GM23248 (cell line): ENCODE results near the gene SYNDIG1. TPM values are rescaled to one million over a fixed set of nuclear protein-coding genes. Genes with fewer than 3 reads are reported as not detected.

Source experiments
- DNase-seq: peaks from one replicate; pipeline ENCODE4 v3.0.0-alpha.2; 2015
- H2AFZ ChIP-seq: fragments of 200-600 bp; sonication (generic); 2 replicates; pipeline ENCODE4 v1.6.1; 2016; ENCODE audit warnings: antibody characterized with exemption
- H3F3A ChIP-seq: fragments of 200-600 bp; sonication (generic); 2 replicates; pipeline ENCODE4 v1.6.1; 2016; ENCODE audit warnings: mild to moderate bottlenecking, antibody characterized with exemption, mixed run types; ENCODE audit not compliant: insufficient read depth
- H3K27ac ChIP-seq: fragments of 200-600 bp; sonication (generic); 2 replicates; pipeline ENCODE4 v1.5.1; 2016; ENCODE audit warnings: mild to moderate bottlenecking
- H3K27me3 ChIP-seq: fragments of 200-600 bp; sonication (generic); replicated peaks from 2 replicates; pipeline ENCODE4 v1.6.1; 2016; ENCODE audit warnings: mild to moderate bottlenecking; ENCODE audit not compliant: insufficient read depth
- H3K36me3 ChIP-seq: fragments of 200-600 bp; sonication (generic); 2 replicates; pipeline ENCODE4 v1.6.1; 2016; ENCODE audit warnings: low read depth, mild to moderate bottlenecking
- H3K4me1 ChIP-seq: fragments of 200-600 bp; sonication (generic); 2 replicates; pipeline ENCODE4 v1.6.1; 2016; ENCODE audit warnings: mild to moderate bottlenecking; ENCODE audit not compliant: insufficient read depth
- H3K4me2 ChIP-seq: fragments of 200-600 bp; sonication (generic); one replicate; pipeline ENCODE4 v1.6.1; 2016; ENCODE audit warnings: mild to moderate bottlenecking; ENCODE audit not compliant: unreplicated experiment
- H3K4me3 ChIP-seq: fragments of 200-600 bp; sonication (generic); 2 replicates; pipeline ENCODE4 v1.5.1; 2016; ENCODE audit warnings: mild to moderate bottlenecking
- H3K79me2 ChIP-seq: fragments of 200-600 bp; sonication (generic); 2 replicates; pipeline ENCODE4 v1.6.1; 2016; ENCODE audit warnings: mild to moderate bottlenecking; ENCODE audit not compliant: insufficient read depth
- H3K9ac ChIP-seq: fragments of 200-600 bp; sonication (generic); 2 replicates; pipeline ENCODE4 v1.6.1; 2016; ENCODE audit warnings: mild to moderate bottlenecking
- H3K9me2 ChIP-seq: fragments of 200-600 bp; sonication (generic); 2 replicates; pipeline ENCODE4 v1.6.1; 2016; ENCODE audit warnings: mixed run types, mild to moderate bottlenecking, moderate library complexity; ENCODE audit not compliant: insufficient read depth
- H3K9me3 ChIP-seq: fragments of 200-600 bp; sonication (generic); one replicate; pipeline ENCODE4 v1.6.1; 2017; ENCODE audit warnings: low read depth
- H4K20me1 ChIP-seq: fragments of 200-600 bp; sonication (generic); 2 replicates; pipeline ENCODE4 v1.6.0; 2016; ENCODE audit not compliant: insufficient read depth
- EZH2 ChIP-seq: fragments of 200-600 bp; sonication (generic); IDR thresholded peaks from 2 replicates; pipeline ENCODE4 v1.6.1; 2018; ENCODE audit warnings: antibody characterized with exemption, mild to moderate bottlenecking; ENCODE audit not compliant: insufficient read depth, poor library complexity, severe bottlenecking
- EZH2phosphoT487 ChIP-seq: fragments of 200-600 bp; sonication (generic); IDR thresholded peaks from 2 replicates; pipeline ENCODE4 v1.6.1; 2018; ENCODE audit warnings: antibody characterized with exemption, moderate library complexity, mild to moderate bottlenecking, low read depth; ENCODE audit not compliant: insufficient read depth
- WGBS, 2 experiments: methylation state at CpG; one replicate each; pipeline ENCODE4 v1.1.6; 2015 to 2017; ENCODE audit warnings: low lambda C conversion rate in 2 of 2, low coverage in 1 of 2; ENCODE audit errors: missing lambda C conversion rate in 2 of 2; 5-methylcytosine and 5-hydroxymethylcytosine counted together
- in situ Hi-C: fragments of 300-500 bp; cut with MboI; formaldehyde crosslinking; loops from 2 replicates; pipeline ENCODE4 v1.15.0; 2020
- polyA plus RNA-seq: library from polyadenylated mRNA; unstranded; fragments of >200 nt; fragmentation: Nextera tagmentation; extraction: Ambion mirVana; gene quantifications from 2 replicates; pipeline ENCODE4 v1.2.1, GENCODE V29; 2016
- total RNA-seq: library from RNA; depleted of rRNA; stranded (reverse); fragments of >200 nt; shearing (Covaris generic); gene quantifications from 2 replicates; pipeline ENCODE4 v1.2.3, GENCODE V29; 2014

SYNDIG1 gene
- total and polyA plus RNA-seq, 2 experiments from 2014 or later, result 1.6 to 2.6 TPM

DNA sequence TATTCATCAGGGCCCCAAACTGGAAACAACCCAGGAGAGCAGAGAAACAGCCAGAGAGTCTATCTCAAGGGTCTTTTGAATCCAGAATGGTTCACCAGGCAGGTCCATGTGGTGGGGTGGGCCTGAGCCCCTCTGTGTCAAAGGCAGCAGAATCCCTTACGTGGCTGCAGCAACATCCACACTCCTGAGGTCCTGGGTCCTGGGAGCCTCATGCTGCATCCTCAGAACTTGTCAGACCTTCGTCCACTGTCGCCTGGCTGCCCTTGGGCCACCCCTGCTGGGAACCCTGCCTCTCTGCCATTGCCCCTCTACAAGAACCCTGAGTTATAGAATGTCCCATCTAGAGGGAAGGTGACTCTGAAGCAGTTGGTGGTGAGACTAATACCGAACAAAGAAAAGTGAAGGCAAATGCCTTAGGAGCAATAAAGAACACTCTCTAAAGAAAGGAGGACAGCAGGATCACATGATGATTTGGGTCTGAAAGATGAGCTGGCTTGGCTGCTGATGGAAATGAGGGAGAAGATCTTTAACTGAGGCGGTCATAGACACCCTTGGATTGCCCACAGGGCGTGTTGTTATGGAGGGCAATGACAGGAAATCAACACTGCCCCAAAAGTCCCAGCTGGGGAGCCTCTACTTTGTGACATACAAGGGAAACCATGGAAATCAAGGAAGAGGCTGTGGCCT, 161.2 kb downstream of the SYNDIG1 start:
- Histone ChIP-seq H3K9ac (no peak overlapping the region), H3K9me2 (no peaks in the 10 kb centered on the region), H4K20me1 (no peaks in the 10 kb centered on the region), H3K4me3 (no peak overlapping the region), H2AFZ (no peak overlapping the region), H3K36me3 (no peaks in the 10 kb centered on the region), H3K9me3 (no peaks in the 10 kb centered on the region), H3K27me3 (no peaks in the 10 kb centered on the region), H3K4me2 (no peak overlapping the region), H3K79me2 (no peaks in the 10 kb centered on the region), H3F3A (peaks cover 9% of the 10 kb centered on the region), H3K27ac (no peak overlapping the region), H3K4me1 (peaks cover 6% of the 10 kb centered on the region)
- in situ Hi-C loops, result no loop called here
- DNase-seq, result no peak
- WGBS, 2 experiments, result 87 to 93% methylated on average over 6 of the region's 6 CpGs
- TF ChIP-seq EZH2phosphoT487 (no peak), EZH2 (no peak)

DNA sequence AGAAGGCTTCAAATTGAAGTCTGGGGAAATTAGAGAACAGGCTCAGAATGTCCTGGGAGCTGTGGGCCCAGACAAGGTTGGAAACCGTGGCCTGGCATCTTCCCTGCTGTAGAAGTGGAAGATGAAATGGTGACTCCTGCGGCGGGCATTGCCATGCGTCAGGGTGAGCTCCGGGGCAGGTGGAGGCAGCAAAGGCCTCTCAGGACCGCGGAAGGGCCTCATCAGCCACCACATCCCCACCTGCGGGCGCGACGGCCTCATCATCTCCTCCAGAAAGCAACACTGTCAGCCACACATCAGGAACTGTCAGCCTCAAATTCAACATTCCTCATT, 161.7 kb downstream of the SYNDIG1 start:
- no peaks in the 10 kb centered on the region for H3K36me3 ChIP-seq
- WGBS, 2 experiments, result 88 to 92% methylated on average over 11 of the region's 11 CpGs
- in situ Hi-C loops, result no loop called here
- no peaks in the 10 kb centered on the region for H4K20me1 ChIP-seq
- H3K4me1 ChIP-seq, result peaks cover 6% of the 10 kb centered on the region
- no peak overlapping the region for H3K9ac ChIP-seq
- H3F3A ChIP-seq, result peaks cover 9% of the 10 kb centered on the region
- H3K4me2 ChIP-seq, result no peak overlapping the region
- no peaks in the 10 kb centered on the region for H3K9me3 ChIP-seq
- H2AFZ ChIP-seq, result no peak overlapping the region
- H3K79me2 ChIP-seq, result no peaks in the 10 kb centered on the region
- no peak overlapping the region for H3K27ac ChIP-seq
- no peak for DNase-seq
- TF ChIP-seq EZH2phosphoT487, result no peak
- no peaks in the 10 kb centered on the region for H3K9me2 ChIP-seq
- H3K4me3 ChIP-seq, result no peak overlapping the region
- no peaks in the 10 kb centered on the region for H3K27me3 ChIP-seq

DNA sequence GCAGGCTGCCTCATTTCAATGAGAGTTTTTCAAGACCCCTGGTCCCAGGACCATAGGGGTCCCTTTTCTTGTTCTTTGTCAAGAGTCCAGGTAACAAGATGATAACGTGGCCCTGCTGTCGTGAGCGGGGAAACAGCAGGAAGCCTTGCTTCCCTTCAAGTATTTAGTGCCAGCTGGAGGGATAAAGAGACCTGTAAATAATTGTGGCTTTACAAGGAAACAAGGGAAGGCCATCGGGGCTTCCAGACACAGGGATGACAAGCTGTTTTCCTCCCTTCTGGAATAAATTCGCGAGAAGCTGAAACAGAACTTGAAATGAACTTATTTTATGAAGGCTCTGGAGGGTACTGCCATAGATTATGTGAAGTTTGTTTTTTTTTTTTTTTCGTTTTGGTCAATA, 163.2 kb downstream of the SYNDIG1 start:
- no peak overlapping the region for H3K27ac ChIP-seq
- H3K4me1 ChIP-seq, result peaks cover 6% of the 10 kb centered on the region
- DNase-seq, result no peak
- H3K4me3 ChIP-seq, result no peak overlapping the region
- no peaks in the 10 kb centered on the region for H3K9me2 ChIP-seq
- peaks cover 9% of the 10 kb centered on the region for H3F3A ChIP-seq
- H3K9me3 ChIP-seq, result no peaks in the 10 kb centered on the region
- TF ChIP-seq EZH2 (no peak), EZH2phosphoT487 (no peak)
- H3K36me3 ChIP-seq, result no peaks in the 10 kb centered on the region
- no peaks in the 10 kb centered on the region for H3K27me3 ChIP-seq
- H4K20me1 ChIP-seq, result no peaks in the 10 kb centered on the region
- no peaks in the 10 kb centered on the region for H3K79me2 ChIP-seq
- in situ Hi-C loops, result no loop called here
- no peak overlapping the region for H3K9ac ChIP-seq
- 86 to 90% methylated on average over 7 of the region's 7 CpGs for WGBS, 2 experiments
- H3K4me2 ChIP-seq, result no peak overlapping the region
- no peak overlapping the region for H2AFZ ChIP-seq

DNA sequence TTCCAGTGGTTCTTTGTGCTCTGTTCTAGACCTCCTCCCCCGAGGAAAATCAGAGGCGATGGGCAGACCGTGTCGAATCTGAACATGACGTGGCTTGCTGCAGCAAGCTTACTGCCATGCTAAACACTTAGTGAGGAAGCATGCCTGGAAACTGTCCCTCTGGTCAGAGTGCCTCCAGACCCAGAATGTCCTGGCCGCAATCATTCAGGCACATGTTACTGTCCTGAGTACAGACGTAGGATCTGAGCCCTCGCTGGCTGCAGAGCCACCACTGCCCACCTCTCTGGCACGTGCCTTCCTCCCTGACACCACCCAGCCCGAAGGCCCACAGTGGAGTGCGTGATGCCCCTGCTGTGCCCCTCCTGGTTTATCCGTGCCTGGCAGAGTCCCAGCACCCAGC, 163.6 kb downstream of the SYNDIG1 start:
- Histone ChIP-seq H3K9me3 (no peaks in the 10 kb centered on the region), H3K9me2 (no peaks in the 10 kb centered on the region), H3K27ac (no peak overlapping the region), H4K20me1 (no peaks in the 10 kb centered on the region), H3K9ac (no peak overlapping the region), H3K4me3 (no peak overlapping the region), H3K27me3 (no peaks in the 10 kb centered on the region), H3K36me3 (no peaks in the 10 kb centered on the region), H2AFZ (no peak overlapping the region), H3K4me1 (peaks cover 6% of the 10 kb centered on the region), H3F3A (peaks cover 9% of the 10 kb centered on the region), H3K79me2 (no peaks in the 10 kb centered on the region), H3K4me2 (no peak overlapping the region)
- DNase-seq, result no peak
- 92 to 95% methylated on average over 12 of the region's 12 CpGs for WGBS, 2 experiments
- in situ Hi-C loops, result no loop called here
- TF ChIP-seq EZH2 (no peak), EZH2phosphoT487 (no peak)

DNA sequence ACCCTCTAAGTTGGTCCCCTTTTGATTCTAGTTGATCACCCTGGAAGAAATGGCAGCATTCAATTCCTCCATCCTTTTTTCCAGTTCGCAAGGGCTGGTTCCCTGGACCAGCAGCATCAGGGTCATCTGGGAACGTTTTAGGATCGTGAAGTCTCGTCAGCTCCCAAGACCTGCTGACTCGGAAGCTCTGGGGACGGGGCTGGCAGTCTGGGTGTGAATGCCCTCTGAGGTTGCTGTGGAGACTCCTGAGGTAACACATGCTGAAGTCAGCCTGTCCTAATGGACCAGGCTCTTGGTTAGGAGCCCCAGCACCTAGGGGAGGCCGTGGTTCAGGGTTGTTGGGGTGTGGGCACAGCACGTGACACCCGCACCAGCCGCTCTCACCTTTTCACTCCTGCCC, 164.1 kb downstream of the SYNDIG1 start:
- H3K4me2 ChIP-seq, result no peak overlapping the region
- no peaks in the 10 kb centered on the region for H3K27me3 ChIP-seq
- H3K36me3 ChIP-seq, result no peaks in the 10 kb centered on the region
- no peaks in the 10 kb centered on the region for H3K79me2 ChIP-seq
- H2AFZ ChIP-seq, result no peak overlapping the region
- no peak overlapping the region for H3K27ac ChIP-seq
- H3K9me3 ChIP-seq, result no peaks in the 10 kb centered on the region
- no peak overlapping the region for H3K4me3 ChIP-seq
- H4K20me1 ChIP-seq, result no peaks in the 10 kb centered on the region
- WGBS, 2 experiments, result 96 to 97% methylated on average over 10 of the region's 10 CpGs
- no peak for DNase-seq
- TF ChIP-seq EZH2 (no peak), EZH2phosphoT487 (no peak)
- in situ Hi-C loops, result no loop called here
- H3F3A ChIP-seq, result peaks cover 9% of the 10 kb centered on the region
- H3K9ac ChIP-seq, result no peak overlapping the region
- peaks cover 6% of the 10 kb centered on the region for H3K4me1 ChIP-seq
- no peaks in the 10 kb centered on the region for H3K9me2 ChIP-seq
